Measurements from ENCODE around the gene SMAD2.

The SMAD2 gene

GRCh38 chr18:47893939-47894699 is 36.3 kb downstream of the SMAD2 start:
- H3K36me3 ChIP-seq (ENCODE audit: control insufficient read depth, insufficient read depth, low read length), result no peaks in the 10 kb centered on the region; the same call in none of the 2 replicates
- DNase-seq (ENCODE audit: extremely low read depth, insufficient read length), result no peak
- no peaks in the 10 kb centered on the region for H3K27me3 ChIP-seq (replicated peaks; ENCODE audit: control insufficient read depth, insufficient read depth, low read length)
- no peak overlapping the region for H3K4me3 ChIP-seq (replicated peaks; ENCODE audit: low read depth, low read length)
- TF ChIP-seq CTCF (IDR thresholded peaks at IDR 0.05; ENCODE audit: insufficient read depth, low read length, poor library complexity, severe bottlenecking), result no peak

GRCh38 chr18:47893047-47893446 is 37.4 kb downstream of the SMAD2 start:
- no peaks in the 10 kb centered on the region; the same call in none of the 2 replicates for H3K36me3 ChIP-seq (ENCODE audit: control insufficient read depth, insufficient read depth, low read length)
- no peak for DNase-seq (ENCODE audit: extremely low read depth, insufficient read length)
- no peak overlapping the region for H3K4me3 ChIP-seq (replicated peaks; ENCODE audit: low read depth, low read length)
- no peaks in the 10 kb centered on the region for H3K27me3 ChIP-seq (replicated peaks; ENCODE audit: control insufficient read depth, insufficient read depth, low read length)
- no peak for TF ChIP-seq CTCF (IDR thresholded peaks at IDR 0.05; ENCODE audit: insufficient read depth, low read length, poor library complexity, severe bottlenecking)

- Histone ChIP-seq H3K27me3 (replicated peaks; ENCODE audit: control insufficient read depth, insufficient read depth, low read length) (no peaks in the 10 kb centered on the region), H3K4me3 (replicated peaks; ENCODE audit: low read depth, low read length) (no peak overlapping the region), H3K36me3 (ENCODE audit: control insufficient read depth, insufficient read depth, low read length) (no peaks in the 10 kb centered on the region; the same call in 1 of the 2 replicates)
- no peak for TF ChIP-seq CTCF (IDR thresholded peaks at IDR 0.05; ENCODE audit: insufficient read depth, low read length, poor library complexity, severe bottlenecking)
- no peak for DNase-seq (ENCODE audit: extremely low read depth, insufficient read length)
These were observed 42.3 kb downstream of the SMAD2 start for GRCh38 chr18:47888156-47888555.

GRCh38 chr18:47887227-47887626 is 43.2 kb downstream of the SMAD2 start:
- H3K36me3 ChIP-seq (ENCODE audit: control insufficient read depth, insufficient read depth, low read length), result no peaks in the 10 kb centered on the region; the same call in 1 of the 2 replicates

GRCh38 chr18:47883771-47884413 is 46.6 kb downstream of the SMAD2 start:
- Histone ChIP-seq H3K36me3 (ENCODE audit: control insufficient read depth, insufficient read depth, low read length) (no peaks in the 10 kb centered on the region; the same call in 1 of the 2 replicates), H3K4me3 (replicated peaks; ENCODE audit: low read depth, low read length) (no peak overlapping the region), H3K27me3 (replicated peaks; ENCODE audit: control insufficient read depth, insufficient read depth, low read length) (no peaks in the 10 kb centered on the region)
- no peak for TF ChIP-seq CTCF (IDR thresholded peaks at IDR 0.05; ENCODE audit: insufficient read depth, low read length, poor library complexity, severe bottlenecking)
- DNase-seq (ENCODE audit: extremely low read depth, insufficient read length), result no peak

More at GRCh38 chr18:47887227-47887626, 43.2 kb downstream of the SMAD2 start:
- H3K4me3 ChIP-seq (replicated peaks; ENCODE audit: low read depth, low read length), result no peak overlapping the region
- no peaks in the 10 kb centered on the region for H3K27me3 ChIP-seq (replicated peaks; ENCODE audit: control insufficient read depth, insufficient read depth, low read length)
- DNase-seq (ENCODE audit: extremely low read depth, insufficient read length), result no peak
- TF ChIP-seq CTCF (IDR thresholded peaks at IDR 0.05; ENCODE audit: insufficient read depth, low read length, poor library complexity, severe bottlenecking), result no peak

All from GM06990 (cell line).